WTC11 (cell line): ENCODE data around the gene ENO3. TPM values are rescaled to one million over a fixed set of nuclear protein-coding genes. Genes with fewer than 3 reads are reported as not detected.

Experiments used
- ATF1 ChIP-seq: sonication (generic); formaldehyde crosslinking; IDR thresholded peaks from 2 replicates; pipeline ENCODE4 v1.8.1; 2023; ENCODE audit warnings: mild to moderate bottlenecking, moderate library complexity, missing genetic modification reagents
- CBFB ChIP-seq: sonication (generic); formaldehyde crosslinking; IDR thresholded peaks from 2 replicates; pipeline ENCODE4 v1.8.1; 2022; ENCODE audit warnings: mild to moderate bottlenecking, low read depth, missing genetic modification reagents
- CREM ChIP-seq: sonication (generic); formaldehyde crosslinking; IDR thresholded peaks from 2 replicates; pipeline ENCODE4 v1.8.1; 2022; ENCODE audit warnings: mild to moderate bottlenecking, missing genetic modification reagents, moderate library complexity
- ELF4 ChIP-seq: sonication (generic); formaldehyde crosslinking; IDR thresholded peaks from 2 replicates; pipeline ENCODE4 v1.8.1; 2022; ENCODE audit warnings: low read depth, mild to moderate bottlenecking, moderate library complexity, missing genetic modification reagents
- NR3C1 ChIP-seq: sonication (generic); formaldehyde crosslinking; conservative IDR thresholded peaks from 2 replicates; pipeline ENCODE4 v1.8.1; 2023; ENCODE audit warnings: low read depth, mild to moderate bottlenecking, missing genetic modification reagents
- RORB ChIP-seq: fragments of 250-450 bp; sonication (Bioruptor Pico); IDR thresholded peaks from 2 replicates; pipeline ENCODE4 v1.9.0; 2021; ENCODE audit warnings: mild to moderate bottlenecking
- TP53 ChIP-seq: sonication (generic); formaldehyde crosslinking; IDR thresholded peaks from 2 replicates; pipeline ENCODE4 v1.8.1; 2023; ENCODE audit warnings: mild to moderate bottlenecking, missing genetic modification reagents
- ZNF232 ChIP-seq: sonication (generic); formaldehyde crosslinking; IDR thresholded peaks from 2 replicates; pipeline ENCODE4 v1.8.0; 2022; ENCODE audit warnings: mild to moderate bottlenecking, missing genetic modification reagents
- ZNF423 ChIP-seq: fragments of 250-450 bp; sonication (Bioruptor Pico); IDR thresholded peaks from 2 replicates; pipeline ENCODE4 v2.1.2; 2022; ENCODE audit warnings: mild to moderate bottlenecking, moderate library complexity
- ZNF671 ChIP-seq: fragments of 250-450 bp; sonication (Bioruptor Pico); IDR thresholded peaks from 2 replicates; pipeline ENCODE4 v1.8.0; 2021; ENCODE audit warnings: mild to moderate bottlenecking
- total RNA-seq: library from RNA; stranded (reverse); gene quantifications from 3 replicates; pipeline ENCODE4 v1.2.3, GENCODE V29; 2021
- TF ChIP-seq, protein P1 (sequence below): sonication (generic); formaldehyde crosslinking; IDR thresholded peaks from 2 replicates; pipeline ENCODE4 v1.8.1; 2023; ENCODE audit warnings: mild to moderate bottlenecking, missing genetic modification reagents
- TF ChIP-seq, protein P2 (sequence below): sonication (generic); formaldehyde crosslinking; IDR thresholded peaks from 2 replicates; pipeline ENCODE4 v1.8.1; 2022; ENCODE audit warnings: low read depth, missing genetic modification reagents, borderline replicate concordance
- TF ChIP-seq, protein P3 (sequence below): sonication (generic); formaldehyde crosslinking; IDR thresholded peaks from 2 replicates; pipeline ENCODE4 v1.8.1; 2022; ENCODE audit warnings: missing genetic modification reagents, borderline replicate concordance
- TF ChIP-seq, protein P4 (sequence below): fragments of 250-450 bp; sonication (Bioruptor Pico); IDR thresholded peaks from 2 replicates; pipeline ENCODE4 v1.9.0; 2021; ENCODE audit warnings: mild to moderate bottlenecking
- TF ChIP-seq, protein P5 (sequence below): sonication (generic); formaldehyde crosslinking; conservative IDR thresholded peaks from 2 replicates; pipeline ENCODE4 v1.8.1; 2022; ENCODE audit warnings: mild to moderate bottlenecking, missing genetic modification reagents
- TF ChIP-seq, protein P6 (sequence below): sonication (generic); formaldehyde crosslinking; conservative IDR thresholded peaks from 2 replicates; pipeline ENCODE4 v1.8.1; 2023; ENCODE audit warnings: mild to moderate bottlenecking, low read depth, missing genetic modification reagents, moderate library complexity
- TF ChIP-seq, protein P7 (sequence below): sonication (generic); formaldehyde crosslinking; IDR thresholded peaks from 2 replicates; pipeline ENCODE4 v1.8.1; 2023; ENCODE audit warnings: mild to moderate bottlenecking, moderate library complexity, missing genetic modification reagents
- TF ChIP-seq, protein P8 (sequence below): sonication (generic); formaldehyde crosslinking; IDR thresholded peaks from 2 replicates; pipeline ENCODE4 v1.8.1; 2023; ENCODE audit warnings: mild to moderate bottlenecking, missing genetic modification reagents, borderline replicate concordance
- TF ChIP-seq, protein P9 (sequence below): sonication (generic); formaldehyde crosslinking; IDR thresholded peaks from 2 replicates; pipeline ENCODE4 v1.8.1; 2022; ENCODE audit warnings: mild to moderate bottlenecking, missing genetic modification reagents, moderate library complexity, borderline replicate concordance

The ENO3 gene
- total RNA-seq, 1 experiment from 2014 or later, result 30.9 TPM

DNA sequence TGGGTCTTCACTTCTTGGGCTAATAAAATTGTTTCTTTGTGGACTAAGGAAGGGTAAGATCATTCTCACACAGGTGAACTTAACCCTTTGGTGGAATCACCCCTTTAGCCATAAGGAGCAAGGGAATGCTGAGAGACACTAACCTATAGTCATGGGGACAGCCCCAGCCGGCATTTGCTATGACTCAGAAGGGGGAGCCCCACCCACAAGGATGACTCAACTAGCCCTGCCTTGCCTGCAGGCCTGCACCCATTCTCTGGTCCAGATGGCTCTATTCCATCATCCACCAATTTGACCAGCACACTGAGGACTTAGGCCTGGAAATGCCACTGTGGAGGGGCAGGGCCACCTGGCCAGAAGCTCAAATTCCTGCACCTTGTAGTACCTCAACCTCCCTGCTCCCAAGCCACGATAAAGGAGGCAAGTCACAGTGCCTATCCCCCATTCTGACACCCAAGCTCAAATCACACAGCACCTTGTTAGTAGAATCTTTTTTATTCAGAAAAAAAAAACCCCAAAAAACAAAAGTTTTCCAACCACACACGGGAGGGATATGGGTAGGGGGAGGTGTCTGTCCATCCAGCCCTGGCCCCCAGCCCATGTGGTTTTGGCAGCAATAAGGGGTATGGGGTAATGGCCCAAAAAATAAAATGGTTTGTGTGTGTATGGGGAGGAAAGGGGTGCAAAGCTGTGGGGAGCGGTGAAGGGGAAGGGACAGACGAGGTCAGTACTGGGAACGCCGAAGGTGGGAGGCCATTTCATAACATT is 5.6 kb upstream of the ENO3 start (continued):
- TF ChIP-seq ZNF671 (0 out of 2 replicates have a peak, but pooled peaks have one; percentile 49), ZNF423 (no peak), ATF1 (CRISPR knock-in tag) (no peak), RORB (no peak), NR3C1 (CRISPR knock-in tag) (no peak), ELF4 (CRISPR knock-in tag) (no peak), ZNF232 (0 out of 2 replicates have a peak, but pooled peaks have one; percentile 11), CREM (CRISPR knock-in tag) (no peak), TP53 (CRISPR knock-in tag) (no peak), CBFB (CRISPR knock-in tag) (no peak)
- TF ChIP-seq, protein P1, sequence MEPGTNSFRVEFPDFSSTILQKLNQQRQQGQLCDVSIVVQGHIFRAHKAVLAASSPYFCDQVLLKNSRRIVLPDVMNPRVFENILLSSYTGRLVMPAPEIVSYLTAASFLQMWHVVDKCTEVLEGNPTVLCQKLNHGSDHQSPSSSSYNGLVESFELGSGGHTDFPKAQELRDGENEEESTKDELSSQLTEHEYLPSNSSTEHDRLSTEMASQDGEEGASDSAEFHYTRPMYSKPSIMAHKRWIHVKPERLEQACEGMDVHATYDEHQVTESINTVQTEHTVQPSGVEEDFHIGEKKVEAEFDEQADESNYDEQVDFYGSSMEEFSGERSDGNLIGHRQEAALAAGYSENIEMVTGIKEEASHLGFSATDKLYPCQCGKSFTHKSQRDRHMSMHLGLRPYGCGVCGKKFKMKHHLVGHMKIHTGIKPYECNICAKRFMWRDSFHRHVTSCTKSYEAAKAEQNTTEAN (CRISPR knock-in tag), result no peak
- TF ChIP-seq, protein P2, sequence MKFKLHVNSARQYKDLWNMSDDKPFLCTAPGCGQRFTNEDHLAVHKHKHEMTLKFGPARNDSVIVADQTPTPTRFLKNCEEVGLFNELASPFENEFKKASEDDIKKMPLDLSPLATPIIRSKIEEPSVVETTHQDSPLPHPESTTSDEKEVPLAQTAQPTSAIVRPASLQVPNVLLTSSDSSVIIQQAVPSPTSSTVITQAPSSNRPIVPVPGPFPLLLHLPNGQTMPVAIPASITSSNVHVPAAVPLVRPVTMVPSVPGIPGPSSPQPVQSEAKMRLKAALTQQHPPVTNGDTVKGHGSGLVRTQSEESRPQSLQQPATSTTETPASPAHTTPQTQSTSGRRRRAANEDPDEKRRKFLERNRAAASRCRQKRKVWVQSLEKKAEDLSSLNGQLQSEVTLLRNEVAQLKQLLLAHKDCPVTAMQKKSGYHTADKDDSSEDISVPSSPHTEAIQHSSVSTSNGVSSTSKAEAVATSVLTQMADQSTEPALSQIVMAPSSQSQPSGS, result no peak
- TF ChIP-seq, protein P3, sequence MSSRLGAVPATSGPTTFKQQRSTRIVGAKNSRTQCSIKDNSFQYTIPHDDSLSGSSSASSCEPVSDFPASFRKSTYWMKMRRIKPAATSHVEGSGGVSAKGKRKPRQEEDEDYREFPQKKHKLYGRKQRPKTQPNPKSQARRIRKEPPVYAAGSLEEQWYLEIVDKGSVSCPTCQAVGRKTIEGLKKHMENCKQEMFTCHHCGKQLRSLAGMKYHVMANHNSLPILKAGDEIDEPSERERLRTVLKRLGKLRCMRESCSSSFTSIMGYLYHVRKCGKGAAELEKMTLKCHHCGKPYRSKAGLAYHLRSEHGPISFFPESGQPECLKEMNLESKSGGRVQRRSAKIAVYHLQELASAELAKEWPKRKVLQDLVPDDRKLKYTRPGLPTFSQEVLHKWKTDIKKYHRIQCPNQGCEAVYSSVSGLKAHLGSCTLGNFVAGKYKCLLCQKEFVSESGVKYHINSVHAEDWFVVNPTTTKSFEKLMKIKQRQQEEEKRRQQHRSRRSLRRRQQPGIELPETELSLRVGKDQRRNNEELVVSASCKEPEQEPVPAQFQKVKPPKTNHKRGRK (CRISPR knock-in tag), result no peak
- TF ChIP-seq, protein P4, sequence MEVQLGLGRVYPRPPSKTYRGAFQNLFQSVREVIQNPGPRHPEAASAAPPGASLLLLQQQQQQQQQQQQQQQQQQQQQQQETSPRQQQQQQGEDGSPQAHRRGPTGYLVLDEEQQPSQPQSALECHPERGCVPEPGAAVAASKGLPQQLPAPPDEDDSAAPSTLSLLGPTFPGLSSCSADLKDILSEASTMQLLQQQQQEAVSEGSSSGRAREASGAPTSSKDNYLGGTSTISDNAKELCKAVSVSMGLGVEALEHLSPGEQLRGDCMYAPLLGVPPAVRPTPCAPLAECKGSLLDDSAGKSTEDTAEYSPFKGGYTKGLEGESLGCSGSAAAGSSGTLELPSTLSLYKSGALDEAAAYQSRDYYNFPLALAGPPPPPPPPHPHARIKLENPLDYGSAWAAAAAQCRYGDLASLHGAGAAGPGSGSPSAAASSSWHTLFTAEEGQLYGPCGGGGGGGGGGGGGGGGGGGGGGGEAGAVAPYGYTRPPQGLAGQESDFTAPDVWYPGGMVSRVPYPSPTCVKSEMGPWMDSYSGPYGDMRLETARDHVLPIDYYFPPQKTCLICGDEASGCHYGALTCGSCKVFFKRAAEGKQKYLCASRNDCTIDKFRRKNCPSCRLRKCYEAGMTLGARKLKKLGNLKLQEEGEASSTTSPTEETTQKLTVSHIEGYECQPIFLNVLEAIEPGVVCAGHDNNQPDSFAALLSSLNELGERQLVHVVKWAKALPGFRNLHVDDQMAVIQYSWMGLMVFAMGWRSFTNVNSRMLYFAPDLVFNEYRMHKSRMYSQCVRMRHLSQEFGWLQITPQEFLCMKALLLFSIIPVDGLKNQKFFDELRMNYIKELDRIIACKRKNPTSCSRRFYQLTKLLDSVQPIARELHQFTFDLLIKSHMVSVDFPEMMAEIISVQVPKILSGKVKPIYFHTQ (CRISPR knock-in tag), result no peak
- TF ChIP-seq, protein P5, sequence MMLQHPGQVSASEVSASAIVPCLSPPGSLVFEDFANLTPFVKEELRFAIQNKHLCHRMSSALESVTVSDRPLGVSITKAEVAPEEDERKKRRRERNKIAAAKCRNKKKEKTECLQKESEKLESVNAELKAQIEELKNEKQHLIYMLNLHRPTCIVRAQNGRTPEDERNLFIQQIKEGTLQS (CRISPR knock-in tag), result no peak
- TF ChIP-seq, protein P6, sequence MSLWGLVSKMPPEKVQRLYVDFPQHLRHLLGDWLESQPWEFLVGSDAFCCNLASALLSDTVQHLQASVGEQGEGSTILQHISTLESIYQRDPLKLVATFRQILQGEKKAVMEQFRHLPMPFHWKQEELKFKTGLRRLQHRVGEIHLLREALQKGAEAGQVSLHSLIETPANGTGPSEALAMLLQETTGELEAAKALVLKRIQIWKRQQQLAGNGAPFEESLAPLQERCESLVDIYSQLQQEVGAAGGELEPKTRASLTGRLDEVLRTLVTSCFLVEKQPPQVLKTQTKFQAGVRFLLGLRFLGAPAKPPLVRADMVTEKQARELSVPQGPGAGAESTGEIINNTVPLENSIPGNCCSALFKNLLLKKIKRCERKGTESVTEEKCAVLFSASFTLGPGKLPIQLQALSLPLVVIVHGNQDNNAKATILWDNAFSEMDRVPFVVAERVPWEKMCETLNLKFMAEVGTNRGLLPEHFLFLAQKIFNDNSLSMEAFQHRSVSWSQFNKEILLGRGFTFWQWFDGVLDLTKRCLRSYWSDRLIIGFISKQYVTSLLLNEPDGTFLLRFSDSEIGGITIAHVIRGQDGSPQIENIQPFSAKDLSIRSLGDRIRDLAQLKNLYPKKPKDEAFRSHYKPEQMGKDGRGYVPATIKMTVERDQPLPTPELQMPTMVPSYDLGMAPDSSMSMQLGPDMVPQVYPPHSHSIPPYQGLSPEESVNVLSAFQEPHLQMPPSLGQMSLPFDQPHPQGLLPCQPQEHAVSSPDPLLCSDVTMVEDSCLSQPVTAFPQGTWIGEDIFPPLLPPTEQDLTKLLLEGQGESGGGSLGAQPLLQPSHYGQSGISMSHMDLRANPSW (CRISPR knock-in tag), result no peak
- TF ChIP-seq, protein P7, sequence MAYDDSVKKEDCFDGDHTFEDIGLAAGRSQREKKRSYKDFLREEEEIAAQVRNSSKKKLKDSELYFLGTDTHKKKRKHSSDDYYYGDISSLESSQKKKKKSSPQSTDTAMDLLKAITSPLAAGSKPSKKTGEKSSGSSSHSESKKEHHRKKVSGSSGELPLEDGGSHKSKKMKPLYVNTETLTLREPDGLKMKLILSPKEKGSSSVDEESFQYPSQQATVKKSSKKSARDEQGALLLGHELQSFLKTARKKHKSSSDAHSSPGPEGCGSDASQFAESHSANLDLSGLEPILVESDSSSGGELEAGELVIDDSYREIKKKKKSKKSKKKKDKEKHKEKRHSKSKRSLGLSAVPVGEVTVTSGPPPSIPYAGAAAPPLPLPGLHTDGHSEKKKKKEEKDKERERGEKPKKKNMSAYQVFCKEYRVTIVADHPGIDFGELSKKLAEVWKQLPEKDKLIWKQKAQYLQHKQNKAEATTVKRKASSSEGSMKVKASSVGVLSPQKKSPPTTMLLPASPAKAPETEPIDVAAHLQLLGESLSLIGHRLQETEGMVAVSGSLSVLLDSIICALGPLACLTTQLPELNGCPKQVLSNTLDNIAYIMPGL (CRISPR knock-in tag), result no peak
- TF ChIP-seq, protein P8, sequence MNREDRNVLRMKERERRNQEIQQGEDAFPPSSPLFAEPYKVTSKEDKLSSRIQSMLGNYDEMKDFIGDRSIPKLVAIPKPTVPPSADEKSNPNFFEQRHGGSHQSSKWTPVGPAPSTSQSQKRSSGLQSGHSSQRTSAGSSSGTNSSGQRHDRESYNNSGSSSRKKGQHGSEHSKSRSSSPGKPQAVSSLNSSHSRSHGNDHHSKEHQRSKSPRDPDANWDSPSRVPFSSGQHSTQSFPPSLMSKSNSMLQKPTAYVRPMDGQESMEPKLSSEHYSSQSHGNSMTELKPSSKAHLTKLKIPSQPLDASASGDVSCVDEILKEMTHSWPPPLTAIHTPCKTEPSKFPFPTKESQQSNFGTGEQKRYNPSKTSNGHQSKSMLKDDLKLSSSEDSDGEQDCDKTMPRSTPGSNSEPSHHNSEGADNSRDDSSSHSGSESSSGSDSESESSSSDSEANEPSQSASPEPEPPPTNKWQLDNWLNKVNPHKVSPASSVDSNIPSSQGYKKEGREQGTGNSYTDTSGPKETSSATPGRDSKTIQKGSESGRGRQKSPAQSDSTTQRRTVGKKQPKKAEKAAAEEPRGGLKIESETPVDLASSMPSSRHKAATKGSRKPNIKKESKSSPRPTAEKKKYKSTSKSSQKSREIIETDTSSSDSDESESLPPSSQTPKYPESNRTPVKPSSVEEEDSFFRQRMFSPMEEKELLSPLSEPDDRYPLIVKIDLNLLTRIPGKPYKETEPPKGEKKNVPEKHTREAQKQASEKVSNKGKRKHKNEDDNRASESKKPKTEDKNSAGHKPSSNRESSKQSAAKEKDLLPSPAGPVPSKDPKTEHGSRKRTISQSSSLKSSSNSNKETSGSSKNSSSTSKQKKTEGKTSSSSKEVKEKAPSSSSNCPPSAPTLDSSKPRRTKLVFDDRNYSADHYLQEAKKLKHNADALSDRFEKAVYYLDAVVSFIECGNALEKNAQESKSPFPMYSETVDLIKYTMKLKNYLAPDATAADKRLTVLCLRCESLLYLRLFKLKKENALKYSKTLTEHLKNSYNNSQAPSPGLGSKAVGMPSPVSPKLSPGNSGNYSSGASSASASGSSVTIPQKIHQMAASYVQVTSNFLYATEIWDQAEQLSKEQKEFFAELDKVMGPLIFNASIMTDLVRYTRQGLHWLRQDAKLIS, result no peak
- TF ChIP-seq, protein P9, sequence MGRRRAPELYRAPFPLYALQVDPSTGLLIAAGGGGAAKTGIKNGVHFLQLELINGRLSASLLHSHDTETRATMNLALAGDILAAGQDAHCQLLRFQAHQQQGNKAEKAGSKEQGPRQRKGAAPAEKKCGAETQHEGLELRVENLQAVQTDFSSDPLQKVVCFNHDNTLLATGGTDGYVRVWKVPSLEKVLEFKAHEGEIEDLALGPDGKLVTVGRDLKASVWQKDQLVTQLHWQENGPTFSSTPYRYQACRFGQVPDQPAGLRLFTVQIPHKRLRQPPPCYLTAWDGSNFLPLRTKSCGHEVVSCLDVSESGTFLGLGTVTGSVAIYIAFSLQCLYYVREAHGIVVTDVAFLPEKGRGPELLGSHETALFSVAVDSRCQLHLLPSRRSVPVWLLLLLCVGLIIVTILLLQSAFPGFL (CRISPR knock-in tag), result no peak
